HG03520 (cell line): ENCODE results near the gene UQCRHL.

Experiments
- ATAC-seq: cut with Tn5 transposase; IDR thresholded peaks from one replicate; pipeline ENCODE4 v1.9.1; 2021; ENCODE audit warnings: mild to moderate bottlenecking, moderate library complexity; ENCODE audit not compliant: unreplicated experiment

The UQCRHL gene

DNA sequence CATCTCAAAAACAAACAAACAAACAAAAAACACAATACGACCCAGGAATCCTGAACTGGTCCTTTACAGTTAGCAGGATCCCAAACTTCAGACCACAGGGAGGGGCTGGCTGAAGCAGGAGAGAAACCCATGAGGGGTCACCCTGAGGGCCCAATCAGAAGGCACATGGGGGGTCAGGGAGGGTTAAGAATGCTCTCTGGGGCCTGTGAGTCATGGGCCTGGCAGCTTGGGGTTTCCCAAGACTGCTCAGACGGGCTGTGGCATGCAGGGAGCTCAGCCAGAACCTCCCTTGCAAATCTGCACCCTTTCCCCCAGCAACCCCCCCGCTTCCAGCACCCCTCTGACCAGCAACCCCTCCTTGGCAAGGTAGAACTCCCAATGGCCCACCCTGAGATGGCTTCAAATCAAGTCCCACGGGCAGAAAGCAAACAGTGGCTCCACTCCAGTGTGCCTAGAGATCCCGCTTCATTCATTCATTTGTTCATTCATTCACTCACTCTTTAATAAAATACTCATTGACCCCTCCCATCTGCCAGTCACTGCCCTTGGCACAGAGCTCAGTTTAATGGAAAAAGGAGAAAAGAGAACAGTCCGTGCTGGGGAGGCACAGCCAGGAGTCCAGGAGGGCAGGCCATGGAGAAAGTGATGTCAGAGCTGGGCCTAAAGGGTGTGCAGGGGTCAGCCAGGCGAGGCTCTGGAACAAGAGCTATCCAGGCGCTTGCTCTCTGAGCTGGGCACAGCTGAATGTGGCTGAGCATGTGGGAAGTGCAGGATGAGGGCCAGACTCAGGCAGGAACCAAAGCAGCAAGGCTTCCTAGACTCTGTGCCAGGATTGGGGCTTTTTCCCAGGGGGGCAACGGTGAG, 8.2 kb downstream of the UQCRHL start:
- ATAC-seq, result no peak

DNA sequence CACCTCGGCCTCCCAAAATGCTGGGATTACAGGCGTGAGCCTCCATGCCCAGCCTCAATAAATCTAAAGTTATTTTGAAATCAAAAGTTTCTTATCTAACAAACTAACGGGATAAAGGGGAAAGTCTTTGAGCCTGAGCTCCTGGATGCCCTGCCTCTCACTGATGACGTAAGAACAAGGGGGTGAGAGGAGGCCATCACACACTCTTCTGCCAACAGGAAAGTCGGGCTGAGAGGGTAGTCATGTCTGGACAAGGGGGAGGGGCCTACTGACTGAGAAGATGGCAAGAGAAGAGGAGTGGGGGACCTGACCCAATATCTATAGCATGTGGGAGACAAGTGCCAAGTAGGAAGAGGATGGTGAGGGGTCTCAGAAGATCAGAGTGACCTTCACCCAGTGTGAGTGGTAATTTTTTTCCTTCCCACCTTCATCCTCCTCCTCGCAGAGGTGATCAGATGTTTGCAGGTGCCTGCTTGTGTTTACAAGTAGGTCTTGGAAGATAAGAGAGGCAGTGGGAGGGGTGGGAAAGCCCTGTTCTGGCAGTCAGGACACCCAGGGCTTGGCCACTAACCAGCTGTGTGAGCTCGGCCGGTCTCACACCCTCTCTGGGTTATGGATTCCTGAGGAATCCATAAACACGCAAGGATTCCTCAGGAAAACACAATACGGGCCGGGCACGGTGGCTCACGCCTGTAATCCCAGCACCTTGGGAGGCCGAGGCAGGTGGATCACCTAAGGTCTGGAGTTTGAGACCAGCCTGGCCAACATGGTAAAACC, 9.6 kb downstream of the UQCRHL start:
- no peak for ATAC-seq

- ATAC-seq, result no peak
Observed at GRCh38 chr1:15796086-15796462, 11.4 kb downstream of the UQCRHL start.

DNA sequence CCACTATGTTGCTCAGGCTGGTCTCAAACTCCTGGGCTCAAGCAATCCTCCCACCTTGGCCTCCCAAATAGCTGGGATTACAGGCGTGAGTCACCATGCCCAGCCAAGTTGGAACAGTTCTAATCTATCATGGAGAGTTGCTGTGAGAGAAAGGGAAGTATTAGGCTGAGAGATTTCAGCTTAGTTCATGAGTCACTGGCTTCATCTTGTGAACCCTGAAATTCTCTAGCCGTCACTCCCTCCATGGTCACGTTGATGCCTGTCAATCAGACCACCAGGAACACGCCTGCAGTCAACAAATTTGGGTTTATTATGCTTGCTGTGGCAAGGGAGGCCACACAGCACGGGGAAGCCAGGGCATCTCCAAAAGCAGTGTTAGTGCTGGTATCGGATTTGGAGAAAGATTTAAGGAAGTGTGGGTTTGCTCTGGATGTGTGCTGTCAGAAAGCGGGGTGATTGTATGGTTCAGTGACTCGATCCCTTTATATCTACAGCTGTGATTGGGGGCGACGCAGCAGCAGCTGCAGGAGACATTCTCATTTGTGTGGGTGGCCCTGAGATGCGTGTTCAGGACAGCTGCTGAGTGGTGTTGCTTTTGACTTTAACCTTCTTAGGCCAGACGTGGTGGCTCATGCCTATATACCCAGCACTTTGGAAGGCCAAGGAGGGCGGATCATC, 18.7 kb downstream of the UQCRHL start:
- no peak for ATAC-seq

- no peak for ATAC-seq
Observed at GRCh38 chr1:15786581-15786980, 20.9 kb downstream of the UQCRHL start.

- ATAC-seq, result no peak
Observed at GRCh38 chr1:15785683-15786082, 21.8 kb downstream of the UQCRHL start.

- no peak for ATAC-seq
Observed at GRCh38 chr1:15777909-15778707, 29.3 kb downstream of the UQCRHL start.

DNA sequence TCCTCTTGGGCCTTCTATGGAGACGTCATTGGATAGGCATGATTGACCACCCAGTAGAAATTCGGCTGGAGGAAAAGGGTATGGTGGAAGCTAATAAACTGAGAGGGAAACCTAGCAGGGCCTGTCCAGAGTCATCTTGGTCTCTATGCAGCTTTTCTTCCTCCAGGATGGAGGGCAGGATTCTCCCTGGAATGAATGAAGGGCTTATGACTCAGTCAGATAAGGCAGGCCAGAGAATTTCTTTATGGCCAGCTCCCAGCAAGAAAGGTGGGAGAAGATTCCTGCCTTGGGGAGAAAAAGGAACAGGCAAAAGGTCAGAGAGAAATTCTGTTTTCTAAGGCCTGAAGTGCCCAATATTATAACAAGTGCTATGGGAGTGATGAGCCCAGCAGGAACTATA, 31.7 kb downstream of the UQCRHL start:
- no peak for ATAC-seq

GRCh38 chr1:15771836-15772515, 35.5 kb downstream of the UQCRHL start:
- no peak for ATAC-seq

DNA sequence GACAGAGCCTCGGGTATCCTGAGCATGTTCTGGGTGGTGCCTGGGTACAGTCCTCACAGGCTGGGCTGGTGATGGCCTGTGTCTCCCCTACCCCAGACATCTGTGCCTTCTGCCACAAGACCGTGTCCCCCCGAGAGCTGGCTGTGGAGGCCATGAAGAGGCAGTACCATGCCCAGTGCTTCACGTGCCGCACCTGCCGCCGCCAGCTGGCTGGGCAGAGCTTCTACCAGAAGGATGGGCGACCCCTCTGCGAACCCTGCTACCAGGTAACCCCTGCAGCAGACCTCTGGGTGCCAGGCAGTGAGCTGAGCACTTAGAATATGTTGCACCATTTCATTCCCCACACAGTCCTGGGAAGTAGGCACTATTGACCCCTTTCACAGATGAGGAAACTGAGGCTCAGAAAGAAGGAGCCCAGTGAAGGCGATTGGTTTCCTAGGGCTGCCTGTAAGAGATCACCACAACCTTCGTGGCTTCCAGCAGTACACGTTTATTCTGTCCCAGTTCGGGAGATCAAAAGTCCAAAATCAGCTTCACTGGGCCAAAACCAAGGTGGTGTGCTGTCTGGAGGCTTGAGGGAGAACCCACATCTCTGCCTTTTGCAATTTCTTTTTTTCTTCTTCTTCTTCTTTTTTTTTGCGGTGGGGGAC, 37.0 kb downstream of the UQCRHL start:
- no peak for ATAC-seq

GRCh38 chr1:15768388-15768787, 39.1 kb downstream of the UQCRHL start:
- ATAC-seq, result no peak

GRCh38 chr1:15767941-15768340, 39.5 kb downstream of the UQCRHL start:
- ATAC-seq, result no peak

- ATAC-seq, result no peak
Observed at GRCh38 chr1:15765495-15766194, 41.8 kb downstream of the UQCRHL start.

- ATAC-seq, result no peak
Observed at GRCh38 chr1:15764890-15765289, 42.6 kb downstream of the UQCRHL start.

DNA sequence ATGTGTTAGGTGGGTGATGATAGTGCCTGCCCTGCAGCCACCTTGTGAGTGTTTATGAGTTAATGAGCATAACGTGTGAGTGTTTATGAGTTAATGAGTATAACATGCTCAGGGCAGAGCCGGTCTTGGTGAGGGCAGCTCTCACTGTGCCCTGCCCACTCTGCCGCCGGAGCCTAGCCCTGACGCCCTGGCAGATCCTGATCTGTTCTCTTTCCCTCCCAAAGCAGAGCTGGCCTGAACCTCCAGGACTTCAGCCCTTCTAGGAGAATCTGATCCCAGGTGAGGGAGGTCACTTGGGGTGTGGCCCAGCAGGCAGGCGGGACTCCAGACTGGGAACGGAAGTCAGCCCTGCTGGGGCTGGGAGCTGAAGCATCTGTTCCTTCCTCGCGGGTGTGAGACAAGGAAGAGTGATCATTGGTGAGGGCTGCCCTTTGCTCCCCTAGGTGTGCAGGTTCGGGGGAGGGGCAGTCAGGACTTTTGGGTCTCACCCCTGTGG, 43.1 kb downstream of the UQCRHL start:
- no peak for ATAC-seq

DNA sequence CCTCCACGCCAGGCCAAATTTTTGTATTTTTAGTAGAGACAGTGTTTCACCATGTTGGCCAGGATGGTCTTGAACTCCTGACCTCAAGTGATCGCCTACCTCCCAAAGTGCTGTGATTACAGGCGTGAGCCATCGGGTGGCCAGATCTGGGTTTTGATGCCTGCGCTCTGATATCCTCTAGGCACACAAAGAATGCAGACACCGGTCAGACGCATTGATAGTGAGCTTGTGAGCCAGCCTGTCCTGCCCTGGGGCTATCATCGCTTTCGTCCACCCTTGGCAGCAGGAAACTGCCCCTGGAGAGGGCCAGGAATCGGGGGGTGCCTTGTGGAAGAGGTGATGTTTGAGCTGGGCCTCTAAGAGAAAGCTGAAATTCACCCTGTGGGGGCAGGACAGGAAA, 44.9 kb downstream of the UQCRHL start:
- ATAC-seq, result no peak

DNA sequence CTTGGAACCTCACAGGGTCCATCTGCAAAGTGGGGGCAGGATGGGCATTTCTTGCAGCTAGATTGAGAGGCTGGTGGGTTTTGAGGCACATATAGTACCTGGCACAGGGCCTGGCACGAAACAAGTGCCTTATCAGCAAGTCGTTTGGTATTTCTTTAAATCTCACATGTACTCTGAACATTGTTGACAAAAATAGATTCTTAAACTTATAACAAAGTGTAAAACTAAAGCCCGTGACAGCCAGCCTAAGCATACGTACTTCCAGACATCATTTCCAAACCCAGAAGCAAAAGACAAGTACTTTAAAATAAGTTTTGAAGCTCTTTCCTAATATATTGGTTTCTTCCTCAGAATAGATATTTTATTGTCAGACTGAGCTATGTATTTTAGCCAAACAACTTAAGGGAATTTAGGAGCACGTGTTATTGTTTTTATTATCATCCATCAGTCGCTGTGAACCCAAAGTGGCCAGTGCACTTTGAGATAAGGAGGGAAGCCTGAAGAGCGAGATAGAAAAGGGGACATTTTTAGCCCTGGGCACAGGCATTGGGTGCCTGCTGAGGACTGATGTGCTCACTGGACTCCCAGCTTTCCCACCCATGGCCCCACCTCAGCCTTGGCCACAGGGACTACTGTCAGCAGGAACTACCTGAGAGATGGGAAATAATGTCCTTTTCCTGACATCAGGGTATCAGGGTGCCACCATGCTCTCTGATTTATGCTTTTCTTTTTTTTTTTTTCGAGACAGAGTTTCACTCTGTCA, 45.9 kb downstream of the UQCRHL start:
- ATAC-seq, result no peak

DNA sequence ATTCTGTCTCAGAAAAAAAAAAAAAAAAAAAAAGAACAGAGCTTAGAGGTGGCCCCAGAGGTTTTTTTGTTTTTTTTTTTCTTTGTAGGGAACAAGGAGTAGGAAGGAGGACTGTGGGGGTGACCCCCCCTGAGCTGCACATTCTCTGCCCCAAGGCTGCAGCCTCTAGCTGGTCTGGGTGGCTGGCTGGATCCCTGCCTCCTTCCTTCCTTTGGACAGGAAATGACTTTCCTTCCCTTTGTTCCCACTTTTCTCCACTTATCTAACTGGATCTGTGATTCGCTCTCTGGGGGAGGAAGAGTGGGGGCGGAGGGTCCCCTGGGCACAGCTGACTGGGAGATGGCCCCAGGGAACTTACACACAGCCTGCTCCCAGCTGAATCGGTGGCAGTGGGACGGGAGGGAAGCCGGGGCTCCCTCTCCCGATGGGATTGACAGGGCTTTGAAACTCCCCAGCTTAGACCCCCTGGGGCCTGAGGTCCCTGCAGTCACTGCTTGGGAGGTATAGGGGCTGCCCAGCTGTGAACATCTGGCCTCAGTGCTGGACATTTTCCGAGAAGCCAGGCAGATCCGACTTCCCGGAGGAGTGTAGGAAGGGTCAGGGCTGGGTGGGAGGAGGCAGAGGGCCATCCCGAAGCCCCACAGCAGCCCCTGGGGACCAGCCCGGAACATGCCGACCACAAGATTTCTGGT, 46.8 kb downstream of the UQCRHL start:
- ATAC-seq, result no peak
